K562 (cell line): ENCODE results near the gene ZGLP1. TPM values are rescaled to one million over a fixed set of nuclear protein-coding genes. Genes with fewer than 3 reads are reported as not detected.

Experiments used
- C11orf30 ChIP-seq: fragments of 450-650 bp; IDR thresholded peaks from 2 replicates; pipeline ENCODE4 v1.6.1; 2016; ENCODE audit warnings: low read depth, mild to moderate bottlenecking
- DPF2 ChIP-seq: fragments of 450-650 bp; IDR thresholded peaks from 2 replicates; pipeline ENCODE4 v1.6.1; 2016
- HDGF ChIP-seq: fragments of 450-650 bp; IDR thresholded peaks from 2 replicates; pipeline ENCODE4 v1.6.1; 2016
- HMG20A ChIP-seq: fragments of 450-650 bp; formaldehyde crosslinking; conservative IDR thresholded peaks from 2 replicates; pipeline ENCODE4 v1.4.0; 2020; ENCODE audit warnings: mild to moderate bottlenecking, mixed read lengths
- KLF6 ChIP-seq: fragments of 250-450 bp; sonication (Bioruptor Pico); IDR thresholded peaks from 2 replicates; pipeline ENCODE4 v1.4.0; 2020; ENCODE audit warnings: mild to moderate bottlenecking, moderate library complexity, borderline replicate concordance
- MAZ ChIP-seq, 2 experiments: fragments of 450-650 bp in 1 of 2; sonication (generic) in 1 of 2; formaldehyde crosslinking; IDR thresholded peaks in 1 of 2; conservative IDR thresholded peaks in 1 of 2; 2 replicates each; pipeline versions ENCODE4 v1.4.0 to v1.5.0; 2020; ENCODE audit warnings: mild to moderate bottlenecking in 1 of 2, missing genetic modification reagents in 1 of 2
- MBD2 ChIP-seq: sonication (generic); IDR thresholded peaks from 2 replicates; pipeline ENCODE4 v1.6.1; 2016; ENCODE audit warnings: low read depth, borderline replicate concordance
- MTF1 ChIP-seq: fragments of 250-450 bp; sonication (Bioruptor Pico); IDR thresholded peaks from 2 replicates; pipeline ENCODE4 v1.9.0; 2021; ENCODE audit warnings: moderate library complexity, mild to moderate bottlenecking, inconsistent platforms, borderline replicate concordance
- NCOA1 ChIP-seq: fragments of 450-650 bp; IDR thresholded peaks from 2 replicates; pipeline ENCODE4 v1.6.1; 2016; ENCODE audit warnings: low read depth
- NCOA4 ChIP-seq: fragments of 450-650 bp; IDR thresholded peaks from 2 replicates; pipeline ENCODE4 v1.6.1; 2018; ENCODE audit warnings: mild to moderate bottlenecking; ENCODE audit not compliant: partially characterized antibody
- NFE2 ChIP-seq: IDR thresholded peaks from 2 replicates; pipeline ENCODE4 v1.6.1; 2014; ENCODE audit warnings: antibody characterized with exemption, low read depth
- NR2C1 ChIP-seq, 2 experiments: fragments of 450-650 bp; IDR thresholded peaks; 2 replicates each; pipeline ENCODE4 v1.6.1; 2017; ENCODE audit warnings: mild to moderate bottlenecking in 2 of 2, antibody characterized with exemption in 1 of 2, inconsistent platforms in 1 of 2, missing compliant biosample characterization in 1 of 2, missing genetic modification characterization in 1 of 2
- PCBP2 ChIP-seq: fragments of 200-400 bp; formaldehyde crosslinking; IDR thresholded peaks from 2 replicates; pipeline ENCODE4 v1.6.1; 2018; ENCODE audit warnings: low read length, low read depth, mild to moderate bottlenecking, moderate library complexity; ENCODE audit not compliant: poor library complexity, severe bottlenecking
- SREBF2 ChIP-seq: sonication (generic); formaldehyde crosslinking; IDR thresholded peaks from 2 replicates; pipeline ENCODE4 v1.4.0; 2020; ENCODE audit warnings: mild to moderate bottlenecking, missing genetic modification reagents
- TCF3 ChIP-seq: sonication (generic); formaldehyde crosslinking; IDR thresholded peaks from 2 replicates; pipeline ENCODE4 v1.4.0; 2020; ENCODE audit warnings: mild to moderate bottlenecking, missing genetic modification reagents
- polyA plus RNA-seq, 8 experiments: library from polyadenylated mRNA; depleted of rRNA in 4 of 8; stranded (reverse) in 5 of 8; unstranded in 3 of 8; fragments of >200 nt; fragmentation: Nextera tagmentation in 2 of 8; fragmentation: Illumina TruSeq in 1 of 8; extraction: Ambion mirVana in 2 of 8; extraction: Trizol in 1 of 8; gene quantifications; 2 replicates each; pipeline versions ENCODE4 v1.2.1 to v1.2.3, GENCODE V29; 2011 to 2014; ENCODE audit warnings: inconsistent platforms in 1 of 8, missing spikeins in 1 of 8
- total RNA-seq, 7 experiments: library from RNA; depleted of rRNA in 6 of 7; stranded (reverse); fragments of >200 nt in 6 of 7; fragmentation: Illumina TruSeq in 2 of 7; extraction: Trizol in 2 of 7; gene quantifications; 2 replicates each; pipeline versions ENCODE4 v1.2.1 to v1.2.3, GENCODE V29; 2011 to 2021; ENCODE audit warnings: low replicate concordance in 1 of 7
- TF ChIP-seq, protein P1 (sequence below), 2 experiments: fragments of 450-650 bp in 1 of 2; sonication (generic) in 1 of 2; formaldehyde crosslinking; conservative IDR thresholded peaks; 2 replicates each; pipeline versions ENCODE4 v1.4.0 to v1.8.1; 2020 to 2022; ENCODE audit warnings: mild to moderate bottlenecking in 1 of 2, missing genetic modification reagents in 1 of 2
- TF ChIP-seq, protein P2 (sequence below): fragments of 450-650 bp; formaldehyde crosslinking; IDR thresholded peaks from 2 replicates; pipeline ENCODE4 v1.4.0; 2022; ENCODE audit warnings: missing genetic modification characterization
- TF ChIP-seq, protein P3 (sequence below), 3 experiments: fragments of 200-800 bp in 1 of 3; sonication (Bioruptor generic) in 1 of 3; sonication (generic) in 1 of 3; formaldehyde crosslinking in 1 of 3; IDR thresholded peaks; 2 replicates each; pipeline versions ENCODE4 v1.6.1 to v1.8.0; 2016 to 2022; ENCODE audit warnings: mild to moderate bottlenecking in 2 of 3, missing compliant biosample characterization in 2 of 3, missing genetic modification characterization in 2 of 3, missing genetic modification reagents in 1 of 3
- TF ChIP-seq, protein P4 (sequence below): fragments of 450-650 bp; IDR thresholded peaks from 2 replicates; pipeline ENCODE4 v1.6.1; 2016; ENCODE audit warnings: low read depth, mild to moderate bottlenecking, moderate library complexity

Gene ZGLP1
- total and polyA plus RNA-seq, 9 of the 15 experiments (the other 6 are each of a cell fraction or from before 2014, with no cell fraction given) = 0.24 to 4.5 (median 2.2) TPM

DNA sequence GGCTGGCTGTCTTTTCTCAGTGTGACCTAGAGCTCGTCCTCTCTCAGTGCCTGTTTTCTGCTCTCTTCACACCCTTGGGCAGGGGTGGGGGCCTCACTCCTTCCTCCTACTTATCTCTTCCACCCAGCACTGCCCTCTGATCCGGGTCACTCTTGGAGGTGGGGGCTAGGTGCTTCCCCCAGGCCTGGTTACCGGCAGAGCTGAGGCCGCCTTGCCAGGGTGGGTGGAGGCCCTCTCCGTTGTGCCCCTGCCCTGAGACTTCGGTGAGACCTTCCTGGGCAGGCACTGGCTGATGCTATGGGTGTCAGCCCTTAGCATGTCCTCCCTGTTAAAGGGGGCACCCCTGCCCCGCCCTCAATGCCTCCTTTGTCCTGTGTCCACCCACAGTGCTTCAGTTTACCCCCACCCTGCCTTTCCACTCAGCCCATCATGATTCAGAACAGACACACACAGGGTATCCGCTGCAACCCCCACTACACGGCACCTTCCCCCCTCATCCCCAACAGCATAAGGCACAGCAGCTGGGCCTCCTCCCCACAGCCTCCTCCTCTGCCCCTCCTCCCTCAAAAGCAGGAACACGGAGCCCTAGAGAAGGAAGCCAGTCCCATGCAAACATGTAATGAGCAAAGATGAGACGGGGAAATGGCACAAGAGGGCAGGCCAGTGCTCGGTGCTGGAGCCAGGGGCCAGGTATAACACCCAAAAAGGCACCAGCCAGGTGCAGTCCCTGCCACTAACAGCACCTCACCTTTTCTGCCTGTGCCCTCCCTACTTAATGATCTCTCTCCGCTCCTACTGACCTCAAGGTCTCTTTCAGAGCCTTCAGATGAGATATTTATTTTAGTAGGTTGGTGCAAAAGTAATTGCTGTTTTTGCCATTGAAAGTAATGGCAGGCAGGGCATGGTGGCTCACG, 9.8 kb downstream of the ZGLP1 start (continued):
- TF ChIP-seq, protein P1, sequence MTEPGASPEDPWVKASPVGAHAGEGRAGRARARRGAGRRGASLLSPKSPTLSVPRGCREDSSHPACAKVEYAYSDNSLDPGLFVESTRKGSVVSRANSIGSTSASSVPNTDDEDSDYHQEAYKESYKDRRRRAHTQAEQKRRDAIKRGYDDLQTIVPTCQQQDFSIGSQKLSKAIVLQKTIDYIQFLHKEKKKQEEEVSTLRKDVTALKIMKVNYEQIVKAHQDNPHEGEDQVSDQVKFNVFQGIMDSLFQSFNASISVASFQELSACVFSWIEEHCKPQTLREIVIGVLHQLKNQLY (CRISPR knock-in tag; conservative IDR thresholded peaks at IDR 0.05) = no peak
- TF ChIP-seq NR2C1 (IDR thresholded peaks at IDR 0.05) (peak; percentile 65; the same call in 1 of the 2 replicates), NR2C1 (tag; IDR thresholded peaks at IDR 0.05) (peak; percentile 46), HDGF (0 out of 2 replicates have a peak, but pooled peaks have one; percentile 56), MAZ (CRISPR knock-in tag; conservative IDR thresholded peaks at IDR 0.05 in 1 of 2, IDR thresholded peaks at IDR 0.05 in 1 of 2) (peak; percentile 98 to 100), PCBP2 (no peak), DPF2 (peak; percentile 96), NCOA4 (no peak), SREBF2 (CRISPR knock-in tag) (no peak), HMG20A (no peak), TCF3 (CRISPR knock-in tag) (peak; percentile 94), NCOA1 (peak; percentile 73), MTF1 (CRISPR knock-in tag) (no peak), C11orf30 (no peak), NFE2 (no peak), MBD2 (peak; percentile 79), KLF6 (no peak)
- TF ChIP-seq, protein P2, sequence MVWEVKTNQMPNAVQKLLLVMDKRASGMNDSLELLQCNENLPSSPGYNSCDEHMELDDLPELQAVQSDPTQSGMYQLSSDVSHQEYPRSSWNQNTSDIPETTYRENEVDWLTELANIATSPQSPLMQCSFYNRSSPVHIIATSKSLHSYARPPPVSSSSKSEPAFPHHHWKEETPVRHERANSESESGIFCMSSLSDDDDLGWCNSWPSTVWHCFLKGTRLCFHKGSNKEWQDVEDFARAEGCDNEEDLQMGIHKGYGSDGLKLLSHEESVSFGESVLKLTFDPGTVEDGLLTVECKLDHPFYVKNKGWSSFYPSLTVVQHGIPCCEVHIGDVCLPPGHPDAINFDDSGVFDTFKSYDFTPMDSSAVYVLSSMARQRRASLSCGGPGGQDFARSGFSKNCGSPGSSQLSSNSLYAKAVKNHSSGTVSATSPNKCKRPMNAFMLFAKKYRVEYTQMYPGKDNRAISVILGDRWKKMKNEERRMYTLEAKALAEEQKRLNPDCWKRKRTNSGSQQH = 0 out of 2 replicates have a peak, but pooled peaks have one; percentile 37
- TF ChIP-seq, protein P3, sequence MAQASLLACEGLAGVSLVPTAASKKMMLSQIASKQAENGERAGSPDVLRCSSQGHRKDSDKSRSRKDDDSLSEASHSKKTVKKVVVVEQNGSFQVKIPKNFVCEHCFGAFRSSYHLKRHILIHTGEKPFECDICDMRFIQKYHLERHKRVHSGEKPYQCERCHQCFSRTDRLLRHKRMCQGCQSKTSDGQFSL (CRISPR knock-in tag; IDR thresholded peaks at IDR 0.05) = peak; percentile 92
- TF ChIP-seq, protein P3 (tag; IDR thresholded peaks at IDR 0.05) = 0 out of 4 replicates have a peak, but pooled peaks of 1 of the 2 experiments have one; percentile 54
- TF ChIP-seq, protein P4, sequence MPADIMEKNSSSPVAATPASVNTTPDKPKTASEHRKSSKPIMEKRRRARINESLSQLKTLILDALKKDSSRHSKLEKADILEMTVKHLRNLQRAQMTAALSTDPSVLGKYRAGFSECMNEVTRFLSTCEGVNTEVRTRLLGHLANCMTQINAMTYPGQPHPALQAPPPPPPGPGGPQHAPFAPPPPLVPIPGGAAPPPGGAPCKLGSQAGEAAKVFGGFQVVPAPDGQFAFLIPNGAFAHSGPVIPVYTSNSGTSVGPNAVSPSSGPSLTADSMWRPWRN = no peak
